ENCODE results near the gene HPN.

DNA sequence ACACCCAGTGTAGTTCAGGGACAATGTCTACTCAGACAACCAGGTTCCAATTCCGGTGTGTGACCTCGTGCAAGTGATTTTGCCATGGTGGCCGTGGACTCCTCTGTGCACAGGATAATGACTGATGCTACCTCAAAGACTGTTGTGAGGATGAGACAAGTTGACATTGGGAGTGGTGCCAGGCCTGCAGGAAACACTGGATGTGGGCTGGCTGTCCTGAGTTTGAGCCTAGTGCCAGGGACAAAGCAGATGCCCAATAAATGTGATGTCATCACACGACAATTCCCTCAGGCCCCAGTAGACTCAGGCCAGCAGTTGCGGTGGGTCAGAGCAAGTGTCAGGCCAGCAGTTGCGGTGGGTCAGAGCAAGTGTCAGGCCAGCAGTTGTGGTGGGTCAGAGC is 17.4 kb upstream of the HPN start:
- no peak for TF ChIP-seq EZH2phosphoT487 (IDR thresholded peaks at IDR 0.05; ENCODE audit: low read length)
- no peak for TF ChIP-seq EZH2 (optimal IDR thresholded peaks at IDR 0.05; ENCODE audit: low read depth, low read length)

Data from MM.1S (cell line).